HG02623 (cell line): Measurements from ENCODE around the gene TUBA3E.
"Not testable (repeated sequence)": the region's sequence is repeated elsewhere in the genome, so short reads cannot be mapped to it uniquely, and the experiment has no call there.

Source experiments
- ATAC-seq: cut with Tn5 transposase; IDR thresholded peaks from one replicate; pipeline ENCODE4 v1.9.1; 2021; ENCODE audit warnings: moderate library complexity; ENCODE audit not compliant: unreplicated experiment

TUBA3E gene

DNA sequence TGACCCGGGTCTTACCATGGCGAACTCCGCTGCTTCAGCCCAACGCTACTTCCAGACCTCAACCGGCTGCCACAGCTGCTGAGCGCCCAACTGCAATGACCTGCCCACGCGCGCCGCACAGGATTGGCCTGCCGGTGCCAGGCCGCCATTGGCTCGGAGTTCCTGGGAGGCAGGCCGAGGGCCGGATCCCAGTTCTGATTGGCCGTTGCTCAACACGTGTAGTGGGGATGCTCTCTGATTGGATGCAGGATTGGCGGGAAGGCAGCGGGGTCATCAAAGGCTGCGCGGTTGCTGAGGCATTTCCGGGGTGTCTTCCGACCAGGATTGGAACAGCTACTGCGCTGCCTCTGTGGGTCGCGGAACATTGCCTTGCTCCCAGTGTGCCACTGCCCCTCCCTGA, at the start of gene TUBA3E:
Gene TUBA3E (minus strand): TSS at position 97 of the 400 bp plus-strand sequence. CDS start 79 bp downstream, at position 18.
- no peak for ATAC-seq

- ATAC-seq: no peak
Observed at GRCh38 chr2:130246430-130246829, 48.2 kb upstream of the TUBA3E start.

DNA sequence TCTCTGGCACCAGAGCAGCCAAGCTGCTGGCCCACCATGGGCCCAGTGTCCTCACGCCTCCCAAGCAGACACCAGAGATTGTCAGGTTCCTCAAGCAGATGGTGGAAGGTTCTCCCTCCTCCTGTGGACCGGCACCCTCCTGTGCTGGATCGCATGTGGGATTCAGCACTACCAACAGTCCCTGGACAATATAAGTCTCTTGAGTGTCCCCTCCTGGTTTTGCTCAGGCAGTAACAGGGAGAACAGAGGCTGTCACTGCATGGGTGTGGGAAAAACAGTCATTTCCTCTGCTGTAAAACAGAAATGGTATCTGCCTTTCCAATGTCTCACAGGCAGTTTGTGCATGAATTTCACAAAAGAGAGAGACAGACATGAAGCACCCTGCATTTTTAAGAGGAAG, 47.7 kb upstream of the TUBA3E start:
- no peak for ATAC-seq

- ATAC-seq: no peak
Observed at GRCh38 chr2:130243359-130243758, 45.1 kb upstream of the TUBA3E start.

DNA sequence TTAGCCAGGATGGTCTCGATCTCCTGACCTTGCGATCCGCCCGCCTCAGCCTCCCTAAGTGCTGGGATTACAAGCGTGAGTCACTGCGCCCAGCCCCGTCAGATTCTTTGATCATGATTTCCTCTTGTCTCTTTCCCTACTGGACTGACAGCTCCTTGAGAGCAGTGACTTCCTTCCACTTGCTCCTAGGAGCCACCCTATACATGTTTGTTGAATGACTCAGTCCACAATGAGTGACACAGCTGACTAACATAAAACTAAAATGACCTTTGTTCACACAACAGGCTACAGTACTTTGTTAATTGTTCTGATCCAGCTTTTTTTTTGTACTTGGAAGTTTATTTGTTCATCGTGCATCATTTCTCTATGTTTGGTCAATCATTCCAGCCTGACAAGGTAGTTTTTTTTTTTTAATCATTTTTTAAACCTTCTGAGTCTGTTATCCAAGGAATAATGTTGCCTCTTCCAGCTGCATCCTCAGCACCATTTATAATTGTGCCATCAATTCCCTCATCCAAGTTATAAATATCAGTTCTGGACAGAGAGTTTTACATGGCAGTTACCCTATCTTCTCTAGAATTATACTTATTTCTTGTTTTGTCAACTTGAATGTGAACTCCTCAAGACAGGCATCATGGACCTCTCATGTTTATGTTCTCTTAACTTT, 42.9 kb upstream of the TUBA3E start:
- no peak for ATAC-seq

GRCh38 chr2:130239581-130239980, 41.3 kb upstream of the TUBA3E start:
- not testable (repeated sequence) for ATAC-seq

DNA sequence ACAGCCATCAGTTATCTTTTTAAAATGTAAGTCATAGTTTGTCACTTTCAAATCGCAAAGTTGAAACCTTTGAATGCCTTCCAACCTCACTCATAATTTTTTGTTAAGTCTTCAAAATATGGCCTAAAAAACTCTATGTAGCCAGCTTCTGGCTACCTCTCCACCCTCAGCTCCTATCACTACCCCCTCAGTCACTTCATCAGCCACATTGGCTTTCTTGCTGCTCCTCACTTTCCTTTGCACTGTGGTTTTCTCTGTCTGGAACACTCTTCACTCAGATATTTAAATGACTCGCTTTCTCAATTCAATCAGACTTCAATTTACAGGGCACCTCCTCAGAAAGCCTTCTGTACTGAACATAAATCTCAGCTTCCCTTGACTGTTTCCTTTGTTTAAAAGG, 34.8 kb upstream of the TUBA3E start:
- ATAC-seq: not testable (repeated sequence)

DNA sequence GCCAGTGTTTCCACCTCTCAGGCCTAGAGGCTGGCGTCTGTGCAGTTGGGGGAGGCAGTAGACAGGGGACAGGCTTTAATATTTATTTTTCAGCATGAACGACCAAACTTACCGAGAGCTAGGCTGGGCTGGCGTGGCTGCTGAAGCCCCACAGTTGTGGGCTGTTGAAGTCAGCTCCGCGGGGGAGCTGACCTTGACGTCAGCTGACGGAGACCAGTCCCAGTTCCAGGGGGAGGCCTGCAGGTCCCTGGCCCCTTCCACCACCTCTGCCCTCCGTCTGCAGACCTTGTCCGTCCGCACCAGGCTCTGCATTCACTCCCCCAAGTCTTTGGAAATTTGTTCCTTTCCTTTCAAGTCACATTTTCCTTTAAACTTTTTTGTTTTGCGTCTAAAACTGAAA, 33.4 kb upstream of the TUBA3E start:
- no peak for ATAC-seq

- not testable (repeated sequence) for ATAC-seq
Observed at GRCh38 chr2:130230907-130231306, 32.7 kb upstream of the TUBA3E start.

DNA sequence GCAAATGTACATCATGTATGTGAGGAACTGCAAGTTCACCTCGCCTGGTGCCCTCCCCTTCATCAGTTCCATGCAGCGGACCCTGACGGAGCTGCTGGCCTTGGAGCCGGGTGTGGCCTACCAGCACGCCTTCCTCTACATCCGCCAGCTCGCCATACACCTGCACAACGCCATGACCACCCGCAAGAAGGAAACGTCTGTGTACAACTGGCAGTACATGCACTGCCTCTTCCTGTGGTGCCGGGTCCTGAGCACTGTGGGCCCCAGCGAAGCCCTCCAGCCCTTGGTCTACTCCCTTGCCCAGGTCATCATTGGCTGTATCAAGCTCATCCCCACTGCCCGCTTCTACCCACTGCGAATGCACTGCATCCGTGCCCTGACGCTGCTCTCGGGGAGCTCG, 32.1 kb upstream of the TUBA3E start:
- ATAC-seq: not testable (repeated sequence)

DNA sequence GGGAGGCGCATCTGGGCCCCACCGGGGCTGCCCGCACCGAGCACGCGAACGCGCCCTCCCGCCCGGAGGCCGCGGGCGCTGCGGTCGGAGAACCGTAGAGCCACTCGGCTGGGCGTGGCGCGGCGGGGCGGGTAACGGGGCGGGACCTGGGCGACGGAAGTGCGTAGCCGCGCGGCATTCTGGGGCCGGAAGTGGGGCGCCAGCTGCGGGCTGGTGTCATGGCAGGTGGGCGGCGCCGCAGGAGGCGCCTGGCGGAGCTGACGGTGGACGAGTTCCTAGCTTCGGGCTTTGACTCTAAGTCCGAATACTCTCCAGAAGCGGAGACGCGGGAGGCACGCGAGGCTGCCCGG, 30.9 kb upstream of the TUBA3E start:
- ATAC-seq: peak; percentile 80

DNA sequence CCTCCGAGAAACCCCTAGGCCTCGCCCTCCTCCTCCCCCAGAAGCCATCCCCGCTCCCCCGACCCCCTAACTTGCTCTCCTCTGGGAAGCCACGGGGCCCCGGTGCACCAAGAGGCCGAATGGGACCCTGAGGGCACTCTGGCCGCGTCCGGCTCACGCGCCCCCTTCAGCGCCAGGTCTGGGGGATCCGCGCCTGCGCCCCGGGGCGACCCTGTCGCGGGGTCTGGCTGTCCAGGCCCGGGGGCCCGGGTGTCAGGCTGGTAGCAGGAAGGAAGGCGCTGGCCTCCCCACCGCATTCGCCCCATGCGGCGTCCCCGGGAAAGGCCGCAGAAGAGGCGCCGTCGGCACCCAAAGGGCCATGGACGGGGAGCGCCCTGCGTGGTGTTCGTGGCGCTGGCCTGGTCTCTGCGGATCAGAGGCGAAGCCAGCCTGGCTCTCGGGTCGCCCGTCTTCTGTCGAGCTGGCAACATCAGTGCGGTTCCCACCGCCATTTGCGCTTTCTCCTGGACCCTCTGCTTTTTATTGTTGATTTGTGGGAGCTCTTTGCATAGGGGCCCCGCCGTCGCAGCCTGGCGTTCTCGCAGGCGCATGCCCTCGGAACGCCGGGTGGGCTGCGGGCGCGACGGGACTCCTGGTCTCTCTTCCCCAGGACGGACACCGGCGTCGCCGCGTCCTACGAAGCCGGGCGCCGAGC, 30.4 kb upstream of the TUBA3E start:
- not testable (repeated sequence) for ATAC-seq

DNA sequence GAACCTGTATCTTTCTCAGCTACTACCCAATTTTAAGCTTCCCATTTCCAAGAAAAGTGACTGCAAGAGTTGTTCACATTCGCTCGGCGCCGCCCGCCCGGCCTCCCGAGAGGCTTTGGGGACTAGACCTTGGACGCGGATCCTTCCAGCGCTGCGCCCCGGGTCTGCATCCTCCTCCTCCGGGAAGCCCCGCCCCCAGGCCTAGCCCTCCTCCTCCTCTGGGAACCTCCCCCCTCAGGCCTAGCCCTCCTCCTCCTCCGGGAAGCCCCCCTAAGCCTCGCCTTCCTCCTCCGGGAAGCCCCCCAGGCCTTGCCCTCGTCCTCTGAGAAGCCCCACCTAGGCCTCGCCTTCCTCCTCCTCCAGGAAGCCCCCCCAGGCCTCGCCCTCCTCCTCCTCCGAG, 29.8 kb upstream of the TUBA3E start:
- not testable (repeated sequence) for ATAC-seq

DNA sequence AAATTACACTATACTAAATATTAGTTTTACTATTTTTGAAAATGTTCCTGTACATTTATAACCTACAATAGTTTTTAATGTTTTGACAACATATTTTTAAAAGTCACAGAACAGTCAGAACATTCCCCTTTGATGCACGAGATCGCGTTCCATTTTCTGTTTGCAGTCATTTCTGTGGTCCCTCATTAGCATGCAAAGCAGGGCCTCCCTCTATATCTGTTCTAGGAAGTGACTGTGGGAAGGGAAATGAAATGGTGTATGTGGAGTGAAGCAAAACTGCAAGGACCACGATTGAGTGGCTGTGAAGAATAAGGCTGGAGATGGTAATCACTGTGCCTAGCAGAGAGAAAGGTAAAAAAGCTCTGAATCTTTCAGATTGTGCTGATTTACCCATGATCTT, 24.3 kb upstream of the TUBA3E start:
- peak; percentile 95 for ATAC-seq

- ATAC-seq: not testable (repeated sequence)
Observed at GRCh38 chr2:130220505-130220904, 22.3 kb upstream of the TUBA3E start.

GRCh38 chr2:130219147-130219546, 20.9 kb upstream of the TUBA3E start:
- not testable (repeated sequence) for ATAC-seq

DNA sequence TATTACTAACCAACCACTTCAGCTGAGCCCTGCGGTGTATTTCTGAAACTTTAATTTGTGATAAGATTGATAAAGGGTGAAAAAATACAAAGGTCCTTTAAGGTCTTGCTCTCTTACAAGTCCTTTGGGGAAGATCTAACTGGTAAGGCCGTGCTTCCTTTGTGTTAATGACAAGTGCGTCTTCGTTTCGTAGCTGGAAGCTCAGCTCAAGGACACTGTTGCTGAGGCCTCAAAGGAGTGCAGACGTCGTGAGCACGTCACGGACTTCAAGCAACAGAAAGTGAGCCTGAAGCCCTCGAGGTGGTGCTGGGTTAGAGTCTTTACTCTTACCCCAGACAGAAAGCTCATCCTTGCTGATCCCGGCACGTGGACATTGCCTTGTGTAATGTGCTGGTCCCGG, 8.8 kb upstream of the TUBA3E start:
- not testable (repeated sequence) for ATAC-seq

GRCh38 chr2:130203150-130203549, 4.9 kb upstream of the TUBA3E start:
- not testable (repeated sequence) for ATAC-seq

- ATAC-seq: not testable (repeated sequence)
Observed at GRCh38 chr2:130202518-130202917, 4.3 kb upstream of the TUBA3E start.

DNA sequence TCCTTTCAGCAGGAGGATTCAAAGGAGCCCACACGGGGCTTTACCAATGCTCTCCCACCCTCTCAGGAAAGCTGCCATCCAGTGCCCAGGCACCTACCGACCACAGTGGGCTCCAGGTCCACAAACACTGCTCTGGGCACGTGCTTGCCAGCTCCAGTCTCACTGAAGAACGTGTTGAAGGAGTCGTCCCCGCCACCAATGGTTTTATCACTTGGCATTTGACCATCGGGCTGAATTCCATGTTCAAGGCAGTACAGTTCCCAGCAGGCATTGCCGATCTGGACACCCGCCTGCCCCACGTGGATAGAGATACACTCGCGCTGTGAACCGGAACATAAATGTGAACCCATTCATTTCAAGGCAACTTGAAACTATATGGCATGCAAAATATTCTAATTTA, 2.2 kb downstream of the TUBA3E start:
- ATAC-seq: not testable (repeated sequence)

DNA sequence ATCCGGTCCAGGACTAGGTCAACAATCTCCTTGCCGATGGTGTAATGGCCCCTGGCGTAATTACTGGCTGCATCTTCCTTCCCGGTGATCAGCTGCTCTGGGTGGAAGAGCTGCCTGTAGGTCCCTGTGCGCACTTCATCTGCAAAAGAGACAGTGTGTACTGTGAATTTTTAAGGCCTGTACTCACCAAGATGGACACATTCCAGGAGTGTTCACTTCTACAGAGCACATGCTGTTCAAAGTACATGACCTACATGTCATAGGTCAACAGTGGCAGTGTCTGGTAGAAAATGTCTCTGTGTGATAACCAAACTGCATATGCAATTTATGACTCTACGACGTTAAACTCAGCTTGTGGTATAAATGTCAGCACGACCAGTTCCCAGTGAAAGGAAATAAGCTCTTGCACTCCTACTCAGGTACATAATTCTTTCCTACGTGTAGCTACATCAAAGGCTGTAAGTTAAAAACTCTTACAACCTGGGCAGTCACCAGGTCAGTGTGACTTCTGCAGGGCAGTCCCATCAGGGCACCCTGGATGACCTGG, 3.1 kb downstream of the TUBA3E start:
- not testable (repeated sequence) for ATAC-seq

GRCh38 chr2:130193824-130194223, 4.4 kb downstream of the TUBA3E start:
- not testable (repeated sequence) for ATAC-seq
